GM12878 (cell line): ENCODE measurements around the gene BTBD3.

Source experiments
- CREB1 ChIP-seq: IDR thresholded peaks from 2 replicates; pipeline ENCODE4 v1.6.1; 2012; ENCODE audit warnings: low read depth, mild to moderate bottlenecking, inconsistent platforms
- PKNOX1 ChIP-seq: fragments of 450-650 bp; IDR thresholded peaks from 2 replicates; pipeline ENCODE4 v1.6.1; 2016; ENCODE audit warnings: mild to moderate bottlenecking
- ZBTB33 ChIP-seq: fragments of 450-650 bp; IDR thresholded peaks from 2 replicates; pipeline ENCODE4 v1.6.1; 2017; ENCODE audit warnings: mild to moderate bottlenecking

GRCh38 chr20:11894062-11894461, 23.6 kb upstream of the BTBD3 start:
- TF ChIP-seq PKNOX1 (no peak), ZBTB33 (no peak), CREB1 (no peak)
